ENCODE data around the gene THSD4.

Gene THSD4

GRCh38 chr15:71114887-71115566 is at the start of gene THSD4:
TSS of gene THSD4 (plus strand) at chr15:71115471.
- peak; percentile 40 to 43 for DNase-seq

DNA sequence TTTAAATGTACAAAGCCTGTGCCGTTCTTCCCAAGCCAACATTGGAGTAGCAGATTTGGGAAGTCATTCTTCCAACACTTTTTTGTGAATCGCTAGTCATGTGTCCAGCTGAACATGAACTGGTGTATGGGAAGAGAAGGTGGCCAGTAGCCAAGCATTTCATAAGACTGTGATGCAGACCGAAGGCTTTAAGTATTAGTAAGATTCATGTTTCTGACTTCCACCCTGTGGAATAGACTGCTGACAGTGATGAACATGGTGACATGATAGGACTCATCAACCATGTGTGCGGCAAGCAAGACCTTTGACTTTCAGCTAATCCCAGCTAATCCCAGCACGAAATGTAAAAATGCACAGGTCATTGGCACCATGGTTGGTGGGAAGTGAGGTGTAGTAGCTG is 48.3 kb upstream of the THSD4 start:
- no peak for DNase-seq

- no peak for DNase-seq
Measured at GRCh38 chr15:71069693-71070092, 45.6 kb upstream of the THSD4 start.

DNA sequence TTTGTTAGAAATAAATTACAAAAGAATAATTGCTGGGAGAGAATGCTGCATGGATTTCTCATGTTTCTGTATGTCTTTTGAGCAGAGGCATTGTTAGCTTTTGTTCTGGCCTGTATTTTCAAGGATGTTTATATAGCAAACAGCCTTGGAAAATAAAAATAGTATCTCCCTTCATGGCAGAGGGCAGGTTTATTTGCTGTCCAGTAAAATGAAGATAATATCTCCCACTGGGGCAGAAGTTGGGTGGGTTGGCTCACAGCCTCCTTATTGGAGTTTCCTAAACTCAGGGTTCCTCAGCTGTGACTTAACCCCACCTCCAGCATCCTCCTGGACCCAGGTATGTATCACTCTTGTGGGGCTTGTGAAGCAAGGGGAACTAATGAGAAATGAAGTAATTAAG is 43.7 kb upstream of the THSD4 start:
- no peak for DNase-seq

GRCh38 chr15:71072423-71072822 is 42.8 kb upstream of the THSD4 start:
- no peak for DNase-seq

DNA sequence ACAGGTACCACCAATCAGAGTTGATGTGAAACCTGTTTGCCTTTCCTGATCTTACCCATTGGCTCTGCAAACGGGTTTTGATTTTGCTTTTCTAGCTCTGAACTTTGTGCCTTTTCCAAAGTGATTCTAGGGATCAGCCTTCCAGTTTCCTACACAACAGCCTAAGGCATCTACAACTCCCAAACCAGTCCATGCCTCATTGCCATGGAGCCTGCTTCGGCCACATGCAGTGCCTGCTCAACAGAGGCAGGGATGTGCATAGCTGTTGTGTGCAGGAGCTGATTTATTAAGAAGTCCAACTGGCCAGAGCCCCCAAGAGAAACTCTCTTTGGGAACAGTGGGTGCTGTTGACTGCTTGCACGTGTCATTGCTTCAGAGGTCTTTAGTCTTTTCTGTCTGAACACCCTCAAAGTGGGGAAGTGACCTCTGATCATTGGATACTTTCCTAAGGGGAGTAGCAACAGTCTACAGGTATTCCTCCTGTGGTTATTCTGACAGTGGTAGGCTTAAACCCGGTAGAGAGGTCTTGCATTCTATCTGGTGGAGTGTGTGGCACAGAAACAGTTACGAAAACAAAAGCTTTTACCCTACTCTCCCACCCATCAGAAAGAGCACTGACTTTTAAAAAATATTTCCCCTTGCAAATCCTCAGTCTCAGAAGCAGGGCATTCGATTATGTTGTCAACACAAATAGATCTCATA is 36.6 kb upstream of the THSD4 start:
- no peak for DNase-seq

- no peak for DNase-seq
Measured at GRCh38 chr15:71079208-71080044, 35.8 kb upstream of the THSD4 start.

GRCh38 chr15:71080166-71080565 is 35.1 kb upstream of the THSD4 start:
- no peak for DNase-seq

GRCh38 chr15:71080705-71081104 is 34.6 kb upstream of the THSD4 start:
- no peak for DNase-seq

- DNase-seq = no peak
Measured at GRCh38 chr15:71082803-71083202, 32.5 kb upstream of the THSD4 start.

- DNase-seq = no peak
Measured at GRCh38 chr15:71083349-71083748, 31.9 kb upstream of the THSD4 start.

- DNase-seq = no peak
Measured at GRCh38 chr15:71084264-71084663, 31.0 kb upstream of the THSD4 start.

DNA sequence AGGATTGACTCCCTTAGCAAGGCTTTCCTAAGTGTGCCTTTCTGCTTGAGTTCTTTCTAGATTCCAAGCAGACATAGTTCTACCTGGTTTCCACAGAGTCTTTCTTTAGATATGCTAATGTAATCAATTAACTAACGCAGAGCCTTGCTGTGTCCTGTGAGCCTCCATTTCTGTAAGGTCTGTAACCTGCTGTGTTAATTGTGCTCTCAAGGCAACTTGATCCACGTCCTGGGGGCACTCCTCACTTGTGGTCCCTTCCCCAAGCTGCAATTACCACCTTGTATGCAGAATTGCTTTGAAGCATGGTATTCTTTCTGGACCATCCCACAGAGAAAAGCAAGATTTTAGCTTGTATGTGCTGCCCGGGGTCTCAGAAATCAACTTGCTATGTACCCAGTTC is 29.5 kb upstream of the THSD4 start:
- DNase-seq = no peak

DNA sequence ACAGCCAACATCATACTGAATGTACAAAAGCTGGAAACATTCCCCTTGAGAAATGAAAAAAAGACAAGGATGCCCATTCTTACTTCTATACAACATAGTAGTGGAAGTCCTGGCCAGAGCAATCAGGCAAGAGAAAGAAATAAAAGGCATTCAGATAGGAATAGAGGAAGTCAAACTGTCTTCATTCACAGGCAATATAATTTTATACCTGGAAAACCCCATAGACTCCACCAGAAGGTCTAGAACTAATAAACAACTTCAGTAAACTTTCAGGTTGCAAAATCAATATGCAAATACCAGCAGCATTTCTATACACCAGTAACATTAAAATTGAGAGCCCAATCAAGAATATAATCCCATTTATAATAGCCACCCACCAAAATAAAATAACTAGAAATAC is 27.1 kb upstream of the THSD4 start:
- no peak for DNase-seq

DNA sequence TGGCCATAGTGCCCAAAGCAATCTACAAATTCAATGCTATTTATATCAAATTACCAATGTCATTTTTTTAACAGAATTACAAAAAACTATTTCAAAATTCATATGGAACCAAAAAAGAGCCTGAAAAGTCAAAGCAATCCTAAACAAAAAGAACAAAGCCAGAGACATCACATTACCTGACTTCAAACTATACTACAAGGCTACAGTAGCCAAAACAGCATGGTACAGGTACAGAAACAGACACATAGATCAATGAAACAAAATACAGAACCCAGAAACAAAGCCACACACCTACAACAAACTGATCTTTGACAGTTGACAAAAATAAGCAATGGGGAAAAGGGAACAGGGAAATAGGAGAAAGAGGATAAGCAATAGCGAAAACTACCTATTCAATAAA is 26.6 kb upstream of the THSD4 start:
- DNase-seq = no peak

- no peak for DNase-seq
Measured at GRCh38 chr15:71089801-71090200, 25.5 kb upstream of the THSD4 start.

- DNase-seq = no peak
Measured at GRCh38 chr15:71091601-71092000, 23.7 kb upstream of the THSD4 start.

DNA sequence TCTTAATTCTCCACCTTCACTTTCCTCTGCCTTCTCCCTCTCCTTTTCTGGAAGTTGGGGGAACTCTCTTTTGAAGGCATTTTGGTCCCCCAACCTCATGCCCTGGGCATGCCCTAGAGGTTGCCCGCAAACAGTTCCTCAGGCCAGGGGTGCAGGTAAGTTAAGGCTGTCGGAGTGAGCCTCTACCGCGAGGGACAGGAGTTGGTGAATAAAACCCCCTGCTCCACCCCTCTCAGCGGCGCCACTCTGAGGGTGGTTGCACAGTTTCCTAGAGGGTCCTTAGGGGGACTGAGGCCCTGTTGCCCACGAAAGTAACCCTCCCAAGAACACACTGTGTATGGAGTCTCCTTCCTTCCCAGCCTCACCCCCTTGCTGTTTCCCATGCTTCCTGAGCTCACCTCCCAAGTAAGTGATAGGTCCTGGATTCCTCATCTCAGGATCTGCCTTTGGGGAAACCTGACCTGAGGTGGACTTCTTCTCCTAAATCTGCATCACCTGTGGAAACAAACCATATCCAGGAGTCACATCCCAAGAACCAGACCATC is 23.1 kb upstream of the THSD4 start:
- DNase-seq = no peak

- DNase-seq = no peak
Measured at GRCh38 chr15:71093054-71094024, 21.9 kb upstream of the THSD4 start.

DNA sequence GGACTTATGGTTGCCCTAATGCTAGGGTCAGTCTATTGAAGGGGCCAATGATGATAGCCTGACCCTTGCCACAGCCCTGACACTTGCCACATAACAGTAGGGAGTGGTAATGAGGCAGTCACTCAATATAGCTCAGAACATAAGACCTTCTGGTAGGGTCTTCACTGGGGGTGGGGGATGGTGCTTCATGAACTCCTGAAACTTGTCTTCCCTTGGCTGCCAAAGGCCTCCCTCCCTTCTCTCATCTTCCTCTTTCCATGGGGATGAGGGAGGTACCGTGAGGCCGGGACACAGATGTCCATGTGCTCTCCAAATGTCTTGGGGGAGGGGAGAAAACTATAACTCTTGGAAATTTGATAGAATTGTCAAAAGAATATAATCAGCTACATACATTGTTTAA is 21.1 kb upstream of the THSD4 start:
- no peak for DNase-seq

- DNase-seq = no peak
Measured at GRCh38 chr15:71096676-71097075, 18.6 kb upstream of the THSD4 start.

DNA sequence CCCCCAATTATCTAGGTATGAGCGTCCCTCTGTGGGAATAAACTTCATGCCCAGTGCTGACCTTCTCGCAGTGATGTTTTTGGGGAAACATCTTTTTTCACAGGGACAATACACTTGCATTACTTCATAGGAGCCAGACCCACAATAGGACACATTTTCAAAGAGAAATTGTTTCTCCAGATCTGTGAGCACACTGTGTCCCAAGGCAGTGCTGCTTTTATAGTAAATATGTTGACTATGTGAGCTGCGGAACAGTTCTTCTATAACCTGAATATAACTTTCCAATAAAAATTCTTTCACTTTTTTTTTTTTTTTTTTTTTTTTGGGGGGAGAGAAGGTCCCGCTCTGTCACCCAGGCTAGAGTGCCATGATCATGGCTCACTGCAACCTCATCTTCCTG is 17.4 kb upstream of the THSD4 start:
- no peak for DNase-seq

Data from Kasumi-1 (cell line).